ENCODE results near the gene ZMIZ2. TPM values are rescaled to one million over a fixed set of nuclear protein-coding genes. Genes with fewer than 3 reads are reported as not detected.

ZMIZ2 gene
- total RNA-seq, 2 donors from 2014 or later: 61.8 to 112 TPM

DNA sequence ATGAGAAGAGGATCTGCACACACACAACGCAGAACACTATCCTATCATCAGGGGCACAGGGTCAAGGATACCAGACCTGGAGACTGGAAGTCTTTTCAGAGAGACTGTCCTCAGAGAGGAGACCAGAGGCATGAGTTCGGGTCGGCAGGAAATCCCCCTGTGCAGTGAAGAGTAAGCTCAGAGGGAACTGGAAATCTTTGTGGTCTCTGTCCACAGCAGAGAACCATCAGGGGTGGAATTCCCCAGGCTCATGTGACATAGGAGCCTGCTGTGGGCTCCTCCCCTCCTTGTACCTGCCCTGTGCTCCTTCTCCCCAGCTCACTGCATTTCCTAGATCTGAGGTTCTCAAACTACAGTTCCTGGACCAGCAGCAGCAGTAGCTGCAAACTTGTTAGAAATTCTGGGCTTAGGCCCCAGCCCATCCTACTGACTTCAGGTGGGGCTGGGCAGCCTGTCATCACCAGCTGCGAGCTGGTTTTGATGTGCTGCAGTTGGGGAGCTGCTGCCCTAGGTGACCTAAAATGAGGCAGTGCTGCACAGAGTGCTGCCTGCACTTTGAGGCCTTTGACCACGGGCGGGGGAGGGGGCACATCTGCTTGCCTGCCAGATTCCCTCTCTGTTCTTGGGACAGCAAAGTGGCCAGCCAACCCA is 2.4 kb downstream of the ZMIZ2 start:
- Histone ChIP-seq H3K27me3 (no peaks in the 10 kb centered on the region), H3K27ac (no peak overlapping the region), H3K9me3 (no peaks in the 10 kb centered on the region), H3K36me3 (no peaks in the 10 kb centered on the region), H3K9ac (ENCODE audit: low read depth in 2 of 2, low read length in 2 of 2) (peak overlapping the region; percentile 37 to 69), H3K4me1 (peaks cover 6% of the 10 kb centered on the region), H3K4me3 (no peak overlapping the region)
- DNase-seq: no peak
- TF ChIP-seq, protein P1, sequence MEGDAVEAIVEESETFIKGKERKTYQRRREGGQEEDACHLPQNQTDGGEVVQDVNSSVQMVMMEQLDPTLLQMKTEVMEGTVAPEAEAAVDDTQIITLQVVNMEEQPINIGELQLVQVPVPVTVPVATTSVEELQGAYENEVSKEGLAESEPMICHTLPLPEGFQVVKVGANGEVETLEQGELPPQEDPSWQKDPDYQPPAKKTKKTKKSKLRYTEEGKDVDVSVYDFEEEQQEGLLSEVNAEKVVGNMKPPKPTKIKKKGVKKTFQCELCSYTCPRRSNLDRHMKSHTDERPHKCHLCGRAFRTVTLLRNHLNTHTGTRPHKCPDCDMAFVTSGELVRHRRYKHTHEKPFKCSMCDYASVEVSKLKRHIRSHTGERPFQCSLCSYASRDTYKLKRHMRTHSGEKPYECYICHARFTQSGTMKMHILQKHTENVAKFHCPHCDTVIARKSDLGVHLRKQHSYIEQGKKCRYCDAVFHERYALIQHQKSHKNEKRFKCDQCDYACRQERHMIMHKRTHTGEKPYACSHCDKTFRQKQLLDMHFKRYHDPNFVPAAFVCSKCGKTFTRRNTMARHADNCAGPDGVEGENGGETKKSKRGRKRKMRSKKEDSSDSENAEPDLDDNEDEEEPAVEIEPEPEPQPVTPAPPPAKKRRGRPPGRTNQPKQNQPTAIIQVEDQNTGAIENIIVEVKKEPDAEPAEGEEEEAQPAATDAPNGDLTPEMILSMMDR (IDR thresholded peaks at IDR 0.05): no peak
- intact Hi-C loops (cut with DNase I): no loop called here

DNA sequence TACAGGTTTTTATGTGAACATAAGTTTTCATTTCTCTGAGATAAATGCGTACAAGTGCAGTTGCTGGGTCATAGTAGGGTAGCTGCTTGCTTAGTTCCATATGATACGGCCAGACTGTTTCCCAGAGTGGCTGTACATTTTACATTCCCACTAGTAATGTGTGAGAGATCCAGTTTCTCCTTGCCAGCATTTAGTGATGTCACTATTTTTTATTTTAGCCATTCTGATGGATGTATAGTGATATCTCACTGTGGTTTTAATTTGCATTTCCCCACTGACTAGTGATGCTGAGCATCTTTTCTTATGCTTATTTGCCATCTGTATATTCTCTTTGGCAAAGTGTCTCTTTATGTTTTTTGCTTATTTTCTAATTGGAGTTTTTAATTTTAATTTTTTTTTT is 4.2 kb downstream of the ZMIZ2 start:
- no peaks in the 10 kb centered on the region for H3K9me3 ChIP-seq
- H3K9ac ChIP-seq (ENCODE audit: low read depth in 2 of 2, low read length in 2 of 2): no peak overlapping the region
- TF ChIP-seq, protein P1 (IDR thresholded peaks at IDR 0.05): no peak
- intact Hi-C loops (cut with DNase I): no loop called here
- no peak overlapping the region for H3K27ac ChIP-seq
- H3K4me3 ChIP-seq: no peak overlapping the region
- peaks cover 12% of the 10 kb centered on the region for H3K36me3 ChIP-seq
- H3K27me3 ChIP-seq: no peaks in the 10 kb centered on the region
- peaks cover 6% of the 10 kb centered on the region for H3K4me1 ChIP-seq
- no peak for DNase-seq

DNA sequence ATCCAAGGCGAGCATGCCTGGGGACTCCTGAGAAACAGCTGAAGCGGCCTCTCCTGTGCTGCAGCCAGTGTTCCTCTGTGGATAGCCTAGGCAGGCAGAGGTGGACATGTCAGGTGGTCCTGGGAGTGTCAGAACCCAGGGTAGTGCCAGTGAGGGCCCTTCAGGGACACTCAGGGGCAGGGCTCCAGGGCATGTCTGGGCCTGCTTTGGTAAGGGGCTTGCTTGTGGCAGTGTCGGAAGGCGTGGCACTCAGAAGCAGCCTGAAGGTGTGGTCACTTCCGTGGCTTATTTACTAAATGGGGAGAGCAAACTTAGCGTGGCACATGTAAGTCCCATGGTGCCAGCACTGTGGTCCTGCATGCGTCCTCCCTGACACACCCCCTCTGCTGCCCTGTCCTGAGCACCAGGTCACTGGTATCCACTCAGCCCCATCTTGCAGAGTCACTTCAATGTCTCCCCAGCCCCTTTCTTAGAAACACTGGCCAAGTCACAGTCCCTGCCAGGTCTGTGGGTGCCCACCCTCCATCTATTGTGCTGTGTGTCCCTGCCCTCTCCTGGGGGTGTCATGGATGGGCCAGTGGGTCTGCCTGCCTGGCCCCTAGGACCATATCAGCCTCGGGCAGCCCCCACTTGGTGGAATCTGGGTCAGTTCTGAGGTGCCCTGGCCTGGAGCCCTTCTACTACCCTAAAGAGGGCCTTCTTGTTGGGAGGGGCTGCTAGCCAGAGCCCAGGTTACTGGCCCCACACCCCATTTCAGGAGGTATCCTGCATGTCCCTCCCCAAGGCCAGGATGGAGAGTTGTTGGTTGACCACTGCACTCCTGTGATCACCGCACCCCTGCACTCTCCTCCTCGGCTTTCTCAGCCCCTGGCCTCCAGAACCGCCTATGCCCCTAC is 6.4 kb downstream of the ZMIZ2 start:
- peaks cover 12% of the 10 kb centered on the region for H3K36me3 ChIP-seq
- H3K4me3 ChIP-seq: no peak overlapping the region
- no peaks in the 10 kb centered on the region for H3K4me1 ChIP-seq
- no peak overlapping the region for H3K27ac ChIP-seq
- no peak overlapping the region for H3K9ac ChIP-seq (ENCODE audit: low read depth in 2 of 2, low read length in 2 of 2)
- H3K27me3 ChIP-seq: no peaks in the 10 kb centered on the region
- TF ChIP-seq, protein P1 (IDR thresholded peaks at IDR 0.05): no peak
- no peak for DNase-seq
- intact Hi-C loops (cut with DNase I): no loop called here
- no peaks in the 10 kb centered on the region for H3K9me3 ChIP-seq

DNA sequence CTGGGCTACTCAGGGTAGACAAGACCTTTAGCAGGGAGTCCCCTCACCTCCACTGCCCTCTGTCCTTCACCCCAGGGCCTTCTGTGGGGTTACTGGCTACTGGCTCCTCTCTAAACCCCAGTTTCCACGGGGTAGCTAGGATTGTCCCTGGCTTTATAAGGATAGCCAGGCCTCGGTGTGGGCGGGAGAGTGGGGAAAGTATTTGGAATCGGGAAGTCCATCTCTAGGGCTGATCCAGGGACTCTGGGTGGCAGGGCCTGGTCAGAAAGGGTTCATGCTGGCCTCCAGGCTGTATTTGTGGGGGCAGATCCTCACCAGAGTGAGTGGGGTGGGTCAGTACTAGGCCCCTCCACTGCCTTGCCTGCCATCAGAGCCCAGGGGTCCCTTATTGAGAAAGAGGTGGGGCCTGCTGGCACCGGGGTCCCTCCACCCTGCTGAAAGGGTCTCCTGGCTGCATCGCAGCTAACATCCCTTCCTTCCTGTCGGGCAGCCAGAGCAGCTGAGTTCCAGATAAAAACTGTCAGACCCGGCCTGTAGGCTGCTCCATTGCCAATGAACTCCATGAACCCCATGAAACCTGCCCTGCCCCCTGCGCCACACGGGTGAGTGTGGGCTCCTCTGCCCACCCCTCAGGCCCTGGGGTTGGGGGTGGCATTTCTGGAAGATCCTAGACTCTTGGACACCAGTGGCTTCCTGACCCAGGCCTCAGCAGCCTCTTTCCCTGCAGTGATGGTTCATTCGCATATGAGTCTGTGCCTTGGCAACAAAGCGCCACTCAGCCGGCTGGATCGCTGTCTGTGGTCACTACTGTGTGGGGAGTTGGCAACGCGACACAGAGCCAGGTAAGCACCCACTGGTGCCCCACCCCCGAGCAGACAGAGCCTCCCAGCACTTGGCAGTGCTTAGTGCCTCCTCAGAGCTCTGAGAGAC is 7.3 kb downstream of the ZMIZ2 start:
- H3K9ac ChIP-seq (ENCODE audit: low read depth in 2 of 2, low read length in 2 of 2): no peak overlapping the region
- no peaks in the 10 kb centered on the region for H3K4me1 ChIP-seq
- H3K27me3 ChIP-seq: no peaks in the 10 kb centered on the region
- H3K27ac ChIP-seq: no peak overlapping the region
- no peaks in the 10 kb centered on the region for H3K9me3 ChIP-seq
- H3K4me3 ChIP-seq: no peak overlapping the region
- DNase-seq: no peak
- TF ChIP-seq, protein P1 (IDR thresholded peaks at IDR 0.05): no peak
- peaks cover 12% of the 10 kb centered on the region for H3K36me3 ChIP-seq
- intact Hi-C loops (cut with DNase I): no loop called here

DNA sequence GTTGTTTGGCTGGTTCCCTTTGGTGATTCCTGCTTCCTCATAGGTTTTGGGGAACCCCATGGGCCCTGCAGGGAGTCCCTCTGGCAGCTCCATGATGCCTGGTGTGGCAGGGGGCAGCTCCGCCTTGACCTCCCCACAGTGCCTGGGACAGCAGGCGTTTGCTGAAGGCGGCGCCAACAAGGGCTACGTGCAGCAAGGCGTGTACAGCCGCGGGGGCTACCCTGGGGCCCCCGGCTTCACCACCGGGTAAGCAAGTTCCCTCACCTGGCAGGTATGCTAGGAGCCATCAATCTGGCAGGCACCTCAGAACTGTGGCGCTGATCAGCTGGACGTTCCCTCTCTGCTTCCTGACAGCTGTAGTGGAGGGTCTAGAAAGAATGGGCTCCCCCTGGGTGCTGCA is 8.3 kb downstream of the ZMIZ2 start:
- Histone ChIP-seq H3K27me3 (no peaks in the 10 kb centered on the region), H3K9ac (ENCODE audit: low read depth in 2 of 2, low read length in 2 of 2) (no peak overlapping the region), H3K4me3 (no peak overlapping the region), H3K27ac (no peak overlapping the region), H3K9me3 (no peaks in the 10 kb centered on the region), H3K36me3 (peaks cover 12% of the 10 kb centered on the region), H3K4me1 (peaks cover under 1% of the 10 kb centered on the region)
- no peak for DNase-seq
- intact Hi-C loops (cut with DNase I): no loop called here
- TF ChIP-seq, protein P1 (IDR thresholded peaks at IDR 0.05): no peak
